NOMO-1 (cell line): ENCODE results near the gene APOBEC3H.
A peak's percentile ranks its signal among the peaks of the same experiment; 100 is the strongest.

Source experiments
- DNase-seq, 2 experiments: peaks; one replicate each; lab custom pipeline; 2025; ENCODE audit not compliant: unreplicated experiment in 2 of 2; lab: John Stamatoyannopoulos, UW

APOBEC3H gene

GRCh38 chr22:39106326-39106725 is 9.3 kb downstream of the APOBEC3H start:
- DNase-seq: no peak

- no peak for DNase-seq
Observed at GRCh38 chr22:39108487-39108886, 11.4 kb downstream of the APOBEC3H start.

- DNase-seq: peak; percentile 21 to 82
Observed at GRCh38 chr22:39109361-39109760, 12.3 kb downstream of the APOBEC3H start.

- DNase-seq: peak; percentile 47 to 85
Observed at GRCh38 chr22:39110631-39111561, 13.9 kb downstream of the APOBEC3H start.

- DNase-seq: no peak
Observed at GRCh38 chr22:39114112-39114511, 17.1 kb downstream of the APOBEC3H start.

GRCh38 chr22:39115570-39115969 is 18.5 kb downstream of the APOBEC3H start:
- DNase-seq: no peak

- no peak for DNase-seq
Observed at GRCh38 chr22:39115977-39116621, 19.1 kb downstream of the APOBEC3H start.

- DNase-seq: peak; percentile 22 to 62
Observed at GRCh38 chr22:39117585-39118191, 20.6 kb downstream of the APOBEC3H start.

GRCh38 chr22:39120983-39121382 is 23.9 kb downstream of the APOBEC3H start:
- no peak for DNase-seq

- DNase-seq: no peak
Observed at GRCh38 chr22:39122772-39123470, 25.9 kb downstream of the APOBEC3H start.

GRCh38 chr22:39123751-39124581 is 26.9 kb downstream of the APOBEC3H start:
- DNase-seq: no peak

GRCh38 chr22:39125622-39126021 is 28.6 kb downstream of the APOBEC3H start:
- DNase-seq: no peak

- DNase-seq: no peak
Observed at GRCh38 chr22:39128508-39128907, 31.5 kb downstream of the APOBEC3H start.

- DNase-seq: no peak
Observed at GRCh38 chr22:39129081-39129480, 32.0 kb downstream of the APOBEC3H start.

GRCh38 chr22:39129746-39130145 is 32.7 kb downstream of the APOBEC3H start:
- no peak for DNase-seq

- DNase-seq: no peak
Observed at GRCh38 chr22:39130152-39130704, 33.2 kb downstream of the APOBEC3H start.

- DNase-seq: no peak
Observed at GRCh38 chr22:39130892-39131855, 34.1 kb downstream of the APOBEC3H start.

- no peak for DNase-seq
Observed at GRCh38 chr22:39132281-39132680, 35.2 kb downstream of the APOBEC3H start.
